ENCODE results near the gene ATOSB.

ATOSB gene

GRCh38 chr9:35079426-35080341, 36.0 kb downstream of the ATOSB start, which contains the start of gene FANCG:
TSS of gene FANCG (minus strand) at chr9:35079942. CDS start at chr9:35079524, 418 bp downstream.
- peak; percentile 75 for DNase-seq

DNA sequence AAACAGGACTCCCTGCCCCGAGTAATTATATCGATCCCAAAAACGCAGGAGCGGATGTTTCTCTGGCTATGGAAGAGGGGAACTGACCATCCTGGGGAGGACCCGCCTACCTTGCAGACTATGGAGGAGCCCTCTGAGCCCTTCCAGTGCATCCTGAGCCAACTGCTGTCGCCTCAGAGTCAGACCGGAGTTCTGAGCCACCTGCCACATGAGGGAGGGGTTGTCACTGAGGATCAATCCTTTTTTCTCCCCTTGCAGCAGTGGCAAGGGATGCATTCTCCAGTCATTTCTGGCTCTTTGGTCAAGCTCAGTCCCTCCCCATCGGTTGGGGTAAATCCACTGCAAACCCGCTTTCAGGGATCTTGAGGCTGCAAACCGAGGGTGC, 36.6 kb downstream of the ATOSB start:
- no peak for DNase-seq

- DNase-seq: no peak
Measured at GRCh38 chr9:35078066-35078465, 37.6 kb downstream of the ATOSB start.

GRCh38 chr9:35076848-35077247, 38.8 kb downstream of the ATOSB start:
- DNase-seq: no peak

GRCh38 chr9:35075358-35075757, 40.3 kb downstream of the ATOSB start:
- no peak for DNase-seq

DNA sequence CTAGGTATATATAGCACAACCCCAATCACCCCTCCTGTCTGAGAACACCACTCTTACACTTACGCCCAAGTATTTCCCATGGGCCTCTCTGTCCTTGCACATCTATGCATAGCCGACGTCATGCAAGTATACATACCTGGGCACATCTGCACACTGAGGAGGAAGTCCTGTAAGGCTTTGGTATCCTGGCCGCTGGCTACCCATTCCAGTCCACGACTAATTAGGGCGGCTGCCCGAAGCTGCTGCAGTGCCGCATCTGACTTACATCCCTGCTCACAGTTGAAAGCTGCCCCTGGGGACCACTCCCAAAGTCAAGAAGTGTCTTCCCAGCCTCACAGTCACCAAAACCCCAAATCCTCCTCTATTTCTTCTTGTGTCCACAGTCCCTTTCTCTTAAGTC, 40.9 kb downstream of the ATOSB start:
- no peak for DNase-seq

DNA sequence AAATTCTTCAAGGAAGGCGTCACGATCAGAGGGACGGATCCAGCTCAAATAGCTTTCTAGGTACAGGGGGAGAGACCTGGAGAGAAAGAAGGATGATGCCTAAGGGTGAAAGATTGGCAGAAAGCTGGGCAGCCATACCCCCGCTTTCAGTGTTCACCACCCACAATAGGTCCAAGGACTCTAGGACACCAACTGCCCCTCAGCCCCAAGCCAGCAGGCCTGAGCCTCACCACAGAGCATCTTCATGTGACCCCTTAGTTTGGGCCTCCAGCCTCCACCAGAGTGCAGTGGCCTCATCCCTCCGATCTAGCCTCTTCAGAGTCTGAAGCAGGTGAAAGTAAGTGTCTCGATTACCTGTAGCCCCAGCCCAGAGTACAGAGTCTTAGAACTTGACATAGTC, 41.5 kb downstream of the ATOSB start:
- no peak for DNase-seq

DNA sequence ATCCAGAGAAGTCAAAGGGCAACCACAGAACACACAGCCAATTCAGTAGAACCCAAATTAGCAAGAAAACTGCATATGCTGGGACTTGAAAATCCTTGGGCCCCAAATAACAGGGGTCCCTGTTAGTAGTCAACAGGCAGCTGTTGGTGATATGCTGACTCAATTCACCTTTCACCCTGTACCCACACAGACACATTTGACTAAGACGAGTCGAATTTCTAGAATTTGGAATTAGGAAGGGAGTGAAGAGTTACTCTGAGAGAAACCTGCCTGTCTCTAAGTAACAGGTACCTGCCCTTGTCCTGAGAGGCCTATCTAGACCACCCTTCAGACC, 42.4 kb downstream of the ATOSB start:
- DNase-seq: no peak

DNA sequence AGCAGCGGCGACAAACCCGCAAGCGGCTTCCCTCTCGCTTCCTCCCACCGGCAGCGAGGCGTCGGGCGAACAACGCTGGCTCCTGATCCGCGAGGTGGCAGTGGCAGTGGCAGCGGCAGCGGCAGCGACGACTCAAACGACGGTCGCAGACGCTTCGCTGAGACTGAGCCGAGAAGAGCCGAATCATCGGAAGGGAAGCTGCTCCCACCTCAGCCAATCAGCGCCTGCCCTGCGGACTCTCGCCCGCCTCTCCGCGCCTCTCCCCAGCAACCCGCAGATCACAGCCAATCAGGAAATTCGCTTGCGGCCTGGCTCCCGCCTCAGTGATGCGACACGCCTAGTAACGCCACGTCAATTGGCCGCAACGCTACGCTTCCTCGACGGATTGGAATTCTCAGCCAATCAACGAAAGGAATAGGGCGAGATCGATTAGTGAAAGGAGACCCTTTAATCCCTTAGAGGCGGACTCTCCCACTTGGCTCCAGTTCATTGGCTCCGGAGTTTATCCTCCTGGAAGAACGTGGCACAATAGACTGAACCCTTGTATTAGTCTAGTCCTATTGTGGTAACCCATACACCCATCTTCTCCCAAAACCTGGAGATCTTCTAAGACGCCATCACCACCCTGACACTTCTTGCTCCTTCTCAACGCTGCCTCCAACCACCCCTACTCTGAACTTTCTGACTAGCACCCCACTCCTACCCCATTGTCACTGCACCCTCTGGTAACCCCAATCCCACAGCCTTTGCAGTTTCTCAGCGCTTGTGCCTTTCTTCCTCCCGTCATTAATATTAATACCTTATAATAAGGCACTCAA, 43.0 kb downstream of the ATOSB start, which contains the start of gene VCP:
VCP (minus strand) TSS at position 165 of the 818 bp plus-strand sequence. CDS start 272 bp downstream, outside the sequence.
- peak; percentile 98 for DNase-seq

DNA sequence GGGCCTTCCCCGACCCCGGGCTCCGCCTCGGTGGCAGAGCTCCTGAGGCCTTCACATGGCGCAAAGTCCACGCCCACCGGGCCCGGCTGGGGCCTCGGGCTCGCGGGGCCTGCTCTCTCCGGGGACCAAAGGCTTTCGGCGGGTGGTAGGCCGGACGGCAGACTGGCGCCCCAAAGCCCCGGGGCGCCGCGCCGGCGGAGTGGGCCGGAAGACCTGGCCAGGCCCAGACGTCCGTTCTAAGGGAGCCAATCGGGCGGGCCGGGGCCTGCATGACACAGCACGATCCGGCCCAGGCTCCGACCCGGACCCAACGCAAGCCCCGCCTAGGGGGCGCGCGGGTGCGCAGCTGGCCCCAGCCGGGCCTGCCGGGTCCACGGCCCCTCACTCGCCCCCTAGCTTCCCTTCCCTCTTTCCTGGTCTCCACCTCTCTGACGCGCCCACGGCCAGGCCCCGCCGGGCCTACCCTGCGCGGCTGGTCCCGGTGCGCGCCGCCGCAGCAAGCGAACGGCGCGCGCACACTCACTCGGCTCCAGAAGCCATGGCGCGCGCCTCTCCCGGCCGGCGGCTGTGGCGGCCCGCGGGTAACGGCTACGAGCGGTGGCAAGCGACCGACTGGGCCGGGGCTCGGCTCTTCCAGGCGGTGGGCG, 43.7 kb downstream of the ATOSB start:
- peak; percentile 75 for DNase-seq

DNA sequence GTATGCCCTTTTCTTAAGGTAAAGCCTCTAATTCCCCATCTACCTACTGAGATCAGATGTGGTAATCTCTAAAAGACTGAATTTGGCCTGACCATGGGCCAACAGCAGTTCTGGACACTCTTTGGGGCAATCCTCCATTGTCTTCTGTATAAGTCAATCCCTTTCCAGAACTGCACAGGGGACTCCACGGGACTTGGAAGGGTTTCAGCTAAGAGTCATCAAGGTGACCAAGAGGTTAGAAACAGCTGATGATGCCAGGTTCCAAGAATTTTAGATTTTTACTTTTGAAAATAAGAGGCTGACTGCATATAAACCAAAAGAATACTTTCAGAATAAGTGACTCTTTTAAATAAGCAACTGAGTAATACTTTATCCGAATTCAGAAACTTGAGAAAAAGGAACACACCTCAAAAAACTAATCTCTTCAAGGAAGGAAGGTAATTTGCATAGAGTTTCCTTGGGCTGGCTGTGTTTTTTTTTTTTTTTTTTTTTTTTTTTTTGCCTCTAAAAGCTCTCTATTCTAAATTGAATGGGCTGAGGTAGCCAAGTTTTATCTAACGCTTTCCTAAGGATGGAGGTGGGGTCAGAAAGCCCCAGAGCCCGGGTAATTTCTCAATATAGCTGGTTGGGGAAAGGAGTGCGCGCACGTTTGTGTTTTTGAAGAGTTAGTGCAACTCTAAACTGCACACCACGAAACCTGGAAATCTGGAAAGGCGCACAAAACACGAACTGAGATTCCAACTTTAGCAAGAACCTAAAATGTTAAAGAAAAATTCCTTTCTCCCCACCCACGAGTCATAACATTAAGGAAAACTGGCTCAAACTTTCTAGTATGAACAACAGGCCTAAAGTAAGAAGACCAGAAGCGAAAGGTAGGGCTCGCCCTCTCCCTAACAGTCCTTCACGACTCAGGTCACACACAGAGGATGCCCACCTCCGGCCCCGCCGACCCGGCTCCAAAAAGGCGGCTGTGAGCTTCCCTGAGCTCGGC, 44.5 kb downstream of the ATOSB start:
- DNase-seq: no peak

- no peak for DNase-seq
Measured at GRCh38 chr9:35069020-35069419, 46.6 kb downstream of the ATOSB start.

GRCh38 chr9:35067056-35067455, 48.6 kb downstream of the ATOSB start:
- no peak for DNase-seq

DNA sequence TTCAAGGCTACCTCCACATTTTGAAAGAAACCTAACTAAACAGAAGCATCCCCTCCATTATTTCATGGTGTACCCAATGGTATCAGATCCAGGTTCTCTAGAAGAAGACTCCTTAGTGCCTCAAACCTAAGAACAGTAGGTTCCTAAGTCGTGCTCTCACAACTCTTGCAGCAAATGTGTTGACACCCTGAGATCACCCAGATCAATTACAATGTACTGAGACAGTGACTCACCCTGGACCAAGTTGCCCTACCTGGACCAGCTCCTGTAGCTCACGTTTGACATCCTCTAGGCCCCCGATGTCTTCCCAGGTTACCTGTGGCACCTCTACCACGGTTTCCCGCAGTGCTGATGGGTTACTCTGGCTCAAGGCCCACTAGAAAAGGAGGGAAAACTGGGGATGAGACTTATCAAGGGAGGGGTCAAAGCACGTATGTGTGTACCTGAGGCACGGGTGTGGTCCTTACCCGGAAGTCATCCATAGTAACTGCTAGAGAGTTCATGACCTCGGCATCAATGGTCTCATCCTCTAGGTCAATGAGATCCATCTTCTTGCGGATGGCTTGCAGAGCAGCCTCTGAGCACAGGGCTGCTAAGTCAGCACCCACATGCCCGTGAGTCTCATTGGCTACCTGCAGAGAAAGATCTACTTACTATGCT, 55.0 kb downstream of the ATOSB start:
- no peak for DNase-seq

- no peak for DNase-seq
Measured at GRCh38 chr9:35059438-35059837, 56.2 kb downstream of the ATOSB start.

DNA sequence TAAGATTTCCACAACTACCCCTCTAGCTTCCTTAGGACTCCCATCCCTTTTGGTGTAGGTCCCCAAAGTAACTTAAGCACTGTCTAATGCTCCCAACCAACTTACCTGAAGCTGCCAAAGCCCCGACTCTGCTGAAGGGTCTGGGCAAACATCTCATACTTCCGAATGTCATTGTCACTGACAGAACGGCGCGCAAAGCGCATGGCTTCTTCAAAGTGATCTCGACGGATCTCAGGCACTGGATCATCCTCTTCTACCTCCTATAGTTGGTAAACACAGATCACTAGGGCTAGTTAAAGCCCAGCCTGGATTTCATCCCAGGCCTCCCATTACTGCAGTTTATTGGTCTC, 58.4 kb downstream of the ATOSB start:
- no peak for DNase-seq

DNA sequence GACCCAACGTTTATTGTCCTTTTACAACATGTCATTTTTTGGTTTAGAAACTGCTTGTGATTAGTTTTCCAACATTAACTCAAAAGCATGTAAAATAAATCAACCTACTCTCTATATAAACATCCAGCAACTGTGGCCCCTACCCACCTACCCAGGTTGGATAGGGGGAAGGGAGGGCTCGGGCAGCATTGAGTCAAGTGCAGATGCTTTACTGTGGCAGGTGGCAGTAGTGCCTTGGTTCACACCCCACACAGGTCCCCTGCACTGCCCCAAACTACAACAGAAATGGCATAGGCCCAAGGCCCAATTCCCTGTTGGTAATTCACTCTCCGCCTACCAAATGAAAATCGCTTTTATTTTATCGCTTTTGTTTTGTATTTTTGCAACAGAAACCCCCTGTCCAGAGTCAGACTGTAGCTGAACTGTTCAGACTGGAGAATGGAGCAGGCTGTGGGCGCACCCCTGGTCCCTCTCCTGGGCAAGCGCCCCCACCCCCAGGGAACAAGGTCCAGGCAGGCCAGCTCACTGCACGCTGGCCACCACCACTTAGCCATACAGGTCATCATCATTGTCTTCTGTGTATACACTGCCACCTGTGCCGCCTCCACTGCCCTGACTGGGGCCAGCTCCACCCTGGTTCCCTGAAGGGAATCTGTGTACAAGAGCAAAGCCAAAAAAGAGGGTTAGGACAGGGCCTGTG, 58.9 kb downstream of the ATOSB start:
- DNase-seq: no peak

DNA sequence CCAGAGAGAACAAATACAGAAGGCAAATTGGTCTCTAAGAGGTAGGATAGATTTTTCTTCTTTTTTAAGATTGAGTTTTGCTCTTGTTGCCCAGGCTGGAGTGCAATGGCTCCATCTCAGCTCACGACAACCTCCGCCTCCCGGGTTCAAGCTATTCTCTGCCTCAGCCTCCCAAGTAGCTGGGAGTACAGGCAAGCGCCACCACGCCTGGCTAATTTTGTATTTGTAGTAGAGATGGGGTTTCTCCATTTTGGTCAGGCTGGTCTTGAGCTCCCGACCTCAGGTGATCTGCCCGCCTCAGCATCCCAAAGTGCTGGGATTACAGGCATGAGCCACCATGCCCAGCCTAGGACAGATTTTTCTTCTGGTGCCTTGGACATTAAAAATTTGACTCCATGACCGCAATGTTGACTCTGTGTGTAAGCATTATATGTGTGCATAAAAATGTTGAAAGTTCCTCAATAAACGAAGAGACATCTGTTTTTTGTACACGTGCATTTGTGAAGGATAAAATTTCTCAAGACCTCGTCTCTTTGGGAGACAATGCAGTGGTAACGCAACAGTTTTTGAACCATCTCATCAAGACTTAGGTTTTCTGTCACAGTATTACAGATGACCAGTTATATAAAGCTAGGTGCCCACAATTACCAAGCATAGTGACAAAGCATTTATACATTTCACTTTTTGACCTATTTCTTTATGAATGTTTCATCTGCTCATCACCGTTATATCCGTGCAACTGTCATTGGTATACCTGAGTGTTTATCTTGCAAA, 60.6 kb downstream of the ATOSB start:
- no peak for DNase-seq

DNA sequence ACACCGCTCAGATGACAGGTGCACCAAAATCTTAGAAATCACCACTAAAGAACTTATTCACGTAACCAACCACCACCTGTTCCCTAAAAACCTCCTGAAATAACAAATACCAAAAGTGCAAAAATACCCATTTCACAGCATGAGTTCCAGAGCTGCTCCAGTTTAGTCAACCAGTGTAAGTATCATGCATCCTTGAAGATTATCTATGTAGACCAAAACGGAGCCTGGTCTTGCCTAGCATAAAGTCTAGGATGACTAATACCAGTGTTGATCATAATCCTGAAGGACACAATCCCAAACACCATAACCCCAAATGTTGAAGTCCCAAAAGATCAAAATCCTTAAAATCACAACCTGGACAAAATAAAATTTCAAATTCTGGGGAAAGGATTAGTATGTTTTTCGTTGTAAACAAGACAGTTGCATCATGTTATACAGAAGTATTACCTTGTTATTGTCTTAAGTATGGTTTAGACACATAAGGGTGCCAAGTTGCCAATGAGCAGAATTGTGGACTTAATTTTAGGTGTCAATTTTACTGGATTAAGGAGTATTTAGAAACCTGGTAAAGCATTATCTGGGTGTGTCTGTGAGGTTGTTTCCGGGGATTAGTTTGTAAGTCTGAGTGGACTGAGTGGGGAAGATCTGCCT, 61.4 kb downstream of the ATOSB start:
- no peak for DNase-seq

Data from central memory CD4-positive, alpha-beta T cell (primary cell).